ENCODE data around the gene ENAM. TPM values are rescaled to one million over a fixed set of nuclear protein-coding genes. Genes with fewer than 3 reads are reported as not detected.

ENAM gene
- 0.32 TPM for total RNA-seq
- 0.16 TPM for polyA plus RNA-seq

DNA sequence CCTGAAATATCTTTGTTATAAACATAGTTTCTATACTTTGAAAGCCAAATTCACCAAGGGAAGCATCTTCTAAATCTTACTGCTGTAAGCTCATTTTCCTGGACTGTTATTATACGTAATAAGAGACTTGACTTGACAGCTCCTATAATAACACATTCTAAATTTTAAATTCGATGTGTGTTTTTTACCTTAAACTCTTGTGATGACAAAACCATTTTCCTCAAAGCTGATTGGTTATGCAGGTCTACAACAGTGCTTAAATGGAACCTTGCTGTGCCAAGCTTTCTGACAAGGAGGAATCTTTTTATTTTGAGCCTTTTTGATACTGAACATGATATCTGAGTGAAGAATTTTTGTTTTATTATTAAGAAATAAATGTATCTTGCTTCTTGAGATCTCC is at the start of gene ENAM:
TSS of gene ENAM (plus strand) at position 301 of the 400 bp plus-strand sequence. CDS start 757 bp downstream, outside the sequence.
- H3K4me1 ChIP-seq (ENCODE audit: insufficient read depth): no peaks in the 10 kb centered on the region

GRCh38 chr4:70581980-70582379 is 46.6 kb upstream of the ENAM start:
- WGBS: 71% methylated on average over 2 of the region's 2 CpGs
- no peaks in the 10 kb centered on the region for H3K36me3 ChIP-seq (ENCODE audit: insufficient read depth)
- no peaks in the 10 kb centered on the region for H3K4me1 ChIP-seq (ENCODE audit: insufficient read depth)
- DNase-seq (ENCODE audit: extremely low spot score): no peak
- H3K27ac ChIP-seq (ENCODE audit: low read depth): no peak overlapping the region
- no peak overlapping the region for H3K4me3 ChIP-seq (ENCODE audit: low read depth, low read length)

More for the DNA sequence above, at the start of gene ENAM:
- 90% methylated on average over 2 of the region's 2 CpGs for WGBS
- Histone ChIP-seq H3K36me3 (ENCODE audit: insufficient read depth) (no peaks in the 10 kb centered on the region), H3K27ac (ENCODE audit: low read depth) (no peak within 1 kb of the TSS), H3K4me3 (ENCODE audit: low read depth, low read length) (no peak within 1 kb of the TSS)
- no peak for DNase-seq (ENCODE audit: extremely low spot score)

DNA sequence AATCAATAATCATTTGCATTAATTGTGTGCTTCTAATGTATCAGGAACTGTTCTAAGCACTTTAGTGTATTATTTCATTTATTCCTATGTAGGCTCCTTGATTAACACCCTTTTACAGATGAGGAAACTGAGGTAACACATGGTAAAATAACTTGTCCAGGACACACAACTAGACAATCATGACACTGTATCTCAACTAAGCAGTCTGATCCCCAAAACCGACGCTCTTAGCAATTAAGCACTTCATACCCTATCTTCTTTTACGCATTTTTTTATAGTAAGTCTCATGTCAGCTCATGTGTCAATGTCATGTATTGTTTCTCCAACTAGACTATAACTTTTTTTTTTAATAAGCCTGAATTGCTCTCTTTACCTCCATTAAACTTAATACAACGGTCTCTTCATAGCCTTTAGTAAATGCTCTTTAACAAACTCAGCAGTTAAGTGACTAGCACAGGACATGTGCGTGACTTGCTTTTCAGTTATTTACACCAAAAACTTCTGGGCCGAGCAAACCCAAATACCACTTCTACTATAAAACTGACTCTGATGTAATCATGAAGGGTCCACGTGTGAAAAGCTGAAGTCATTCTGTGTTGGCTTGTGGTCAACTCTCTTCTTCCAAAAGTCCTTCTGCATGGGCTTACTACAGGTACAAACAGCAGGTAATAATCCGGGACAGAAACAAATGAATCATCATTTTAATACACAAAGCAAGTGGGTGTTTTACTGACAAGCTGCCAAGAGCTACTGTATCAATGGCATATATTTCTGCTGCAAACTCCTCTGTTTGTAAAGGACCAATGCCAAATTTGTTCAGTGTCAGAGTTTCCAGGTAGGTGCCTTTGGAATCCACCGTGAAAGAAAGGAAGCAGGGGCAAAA is 44.4 kb upstream of the ENAM start:
- H3K4me3 ChIP-seq (ENCODE audit: low read depth, low read length): no peak overlapping the region
- DNase-seq (ENCODE audit: extremely low spot score): no peak

GRCh38 chr4:70586841-70587240 is 41.7 kb upstream of the ENAM start:
- Histone ChIP-seq H3K4me3 (ENCODE audit: low read depth, low read length) (no peak overlapping the region), H3K36me3 (ENCODE audit: insufficient read depth) (no peaks in the 10 kb centered on the region), H3K27ac (ENCODE audit: low read depth) (no peak overlapping the region), H3K4me1 (ENCODE audit: insufficient read depth) (no peaks in the 10 kb centered on the region)
- 81% methylated on average over 2 of the region's 2 CpGs for WGBS
- DNase-seq (ENCODE audit: extremely low spot score): no peak

More for the DNA sequence above, 44.4 kb upstream of the ENAM start:
- Histone ChIP-seq H3K4me1 (ENCODE audit: insufficient read depth) (no peaks in the 10 kb centered on the region), H3K27ac (ENCODE audit: low read depth) (no peak overlapping the region), H3K36me3 (ENCODE audit: insufficient read depth) (no peaks in the 10 kb centered on the region)
- WGBS: 58% methylated on average over 9 of the region's 9 CpGs

- DNase-seq (ENCODE audit: extremely low spot score): no peak
- Histone ChIP-seq H3K27ac (ENCODE audit: low read depth) (no peak overlapping the region), H3K4me3 (ENCODE audit: low read depth, low read length) (no peak overlapping the region)
These were observed 38.8 kb upstream of the ENAM start for GRCh38 chr4:70589785-70590184.

DNA sequence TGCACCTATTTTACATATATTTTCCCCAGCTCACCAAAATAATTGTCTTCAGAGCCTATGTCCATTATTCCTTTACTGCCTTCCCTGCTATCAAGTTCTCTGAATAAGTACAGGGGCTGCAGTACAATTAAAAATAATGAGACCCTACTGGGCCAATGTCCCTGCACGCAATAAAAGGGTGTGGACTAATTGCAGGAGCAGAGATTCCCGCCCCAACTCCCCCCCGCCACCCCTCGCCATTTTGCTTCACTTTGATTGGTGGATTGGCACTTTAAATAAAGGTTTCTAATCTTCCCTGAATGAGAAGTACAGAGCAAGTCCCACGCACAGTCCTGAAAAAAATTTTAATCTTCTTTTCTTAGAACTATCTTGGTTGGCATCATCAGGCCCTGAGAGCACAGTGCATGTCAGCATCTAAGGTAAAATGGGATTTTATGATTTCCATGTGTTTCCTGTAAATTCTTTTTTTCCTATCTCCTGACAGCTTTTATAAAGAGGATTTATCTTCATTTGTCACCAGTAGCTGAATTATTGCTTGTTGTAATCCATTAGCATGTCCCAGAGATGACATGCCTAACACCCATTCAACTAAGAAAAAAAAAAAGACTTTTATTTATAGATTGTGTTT is 36.5 kb upstream of the ENAM start, which contains the start of gene AMBN:
TSS of gene AMBN (plus strand) at position 302 of the 628 bp plus-strand sequence. CDS start at position 405, 103 bp downstream.
- no peak for DNase-seq (ENCODE audit: extremely low spot score)
- WGBS: 46% methylated on average over 5 of the region's 5 CpGs
- Histone ChIP-seq H3K36me3 (ENCODE audit: insufficient read depth) (no peaks in the 10 kb centered on the region), H3K4me3 (ENCODE audit: low read depth, low read length) (no peak within 1 kb of the TSS), H3K4me1 (ENCODE audit: insufficient read depth) (no peaks in the 10 kb centered on the region), H3K27ac (ENCODE audit: low read depth) (peak within 1 kb of the TSS; percentile 2)

More at GRCh38 chr4:70589785-70590184, 38.8 kb upstream of the ENAM start:
- Histone ChIP-seq H3K4me1 (ENCODE audit: insufficient read depth) (no peaks in the 10 kb centered on the region), H3K36me3 (ENCODE audit: insufficient read depth) (no peaks in the 10 kb centered on the region)

- Histone ChIP-seq H3K4me3 (ENCODE audit: low read depth, low read length) (no peak overlapping the region), H3K4me1 (ENCODE audit: insufficient read depth) (no peaks in the 10 kb centered on the region), H3K27ac (ENCODE audit: low read depth) (no peak overlapping the region), H3K36me3 (ENCODE audit: insufficient read depth) (no peaks in the 10 kb centered on the region)
- no peak for DNase-seq (ENCODE audit: extremely low spot score)
These were observed 34.3 kb upstream of the ENAM start for GRCh38 chr4:70594196-70594595.

DNA sequence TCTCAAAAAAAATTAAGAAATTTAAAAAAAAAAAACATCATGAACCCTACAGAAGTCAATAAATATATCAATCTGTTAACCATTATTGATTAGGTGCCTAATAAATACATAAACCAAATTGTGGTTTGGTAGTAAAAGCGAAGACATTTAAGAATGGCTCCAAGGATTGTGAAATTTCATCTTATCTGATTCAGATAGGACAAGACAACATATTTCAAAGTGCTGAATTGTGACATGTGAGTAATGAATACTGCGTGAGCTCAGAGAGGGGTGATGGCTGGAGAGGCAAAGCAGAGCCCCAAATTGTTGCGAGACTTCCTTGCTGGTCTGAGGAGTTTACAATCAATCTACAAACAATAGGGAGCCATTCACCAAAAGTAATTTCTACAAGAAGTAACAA is 28.2 kb upstream of the ENAM start:
- WGBS: 73% methylated on average over 3 of the region's 3 CpGs
- H3K27ac ChIP-seq (ENCODE audit: low read depth): no peak overlapping the region
- H3K36me3 ChIP-seq (ENCODE audit: insufficient read depth): no peaks in the 10 kb centered on the region
- no peaks in the 10 kb centered on the region for H3K4me1 ChIP-seq (ENCODE audit: insufficient read depth)
- DNase-seq (ENCODE audit: extremely low spot score): no peak
- no peak overlapping the region for H3K4me3 ChIP-seq (ENCODE audit: low read depth, low read length)

DNA sequence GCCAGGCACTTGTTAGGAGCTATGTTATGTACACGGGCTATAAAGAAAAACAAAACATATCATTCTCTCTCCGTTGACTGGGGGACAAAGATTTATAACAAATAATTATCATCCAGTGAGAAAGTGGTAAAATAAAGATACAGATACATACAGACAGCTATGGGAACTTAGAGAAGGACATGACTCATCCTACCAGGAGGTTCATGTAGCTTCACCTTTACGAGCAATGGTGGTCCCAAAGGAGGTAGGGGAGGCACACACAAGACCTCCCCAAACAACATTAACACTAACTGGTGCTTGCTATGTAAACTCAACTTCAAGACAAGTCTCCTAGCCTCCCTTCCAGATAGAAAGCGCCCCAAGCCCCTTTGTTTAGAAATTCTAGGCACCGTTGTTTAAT is 27.6 kb upstream of the ENAM start:
- Histone ChIP-seq H3K27ac (ENCODE audit: low read depth) (no peak overlapping the region), H3K36me3 (ENCODE audit: insufficient read depth) (no peaks in the 10 kb centered on the region), H3K4me3 (ENCODE audit: low read depth, low read length) (no peak overlapping the region), H3K4me1 (ENCODE audit: insufficient read depth) (no peaks in the 10 kb centered on the region)
- no peak for DNase-seq (ENCODE audit: extremely low spot score)
- WGBS: 55% methylated on average over 5 of the region's 5 CpGs

GRCh38 chr4:70601422-70602039 is 27.0 kb upstream of the ENAM start:
- WGBS: 31% methylated on average over 5 of the region's 5 CpGs
- Histone ChIP-seq H3K27ac (ENCODE audit: low read depth) (no peak overlapping the region), H3K4me1 (ENCODE audit: insufficient read depth) (no peaks in the 10 kb centered on the region), H3K36me3 (ENCODE audit: insufficient read depth) (no peaks in the 10 kb centered on the region), H3K4me3 (ENCODE audit: low read depth, low read length) (no peak overlapping the region)
- DNase-seq (ENCODE audit: extremely low spot score): no peak

DNA sequence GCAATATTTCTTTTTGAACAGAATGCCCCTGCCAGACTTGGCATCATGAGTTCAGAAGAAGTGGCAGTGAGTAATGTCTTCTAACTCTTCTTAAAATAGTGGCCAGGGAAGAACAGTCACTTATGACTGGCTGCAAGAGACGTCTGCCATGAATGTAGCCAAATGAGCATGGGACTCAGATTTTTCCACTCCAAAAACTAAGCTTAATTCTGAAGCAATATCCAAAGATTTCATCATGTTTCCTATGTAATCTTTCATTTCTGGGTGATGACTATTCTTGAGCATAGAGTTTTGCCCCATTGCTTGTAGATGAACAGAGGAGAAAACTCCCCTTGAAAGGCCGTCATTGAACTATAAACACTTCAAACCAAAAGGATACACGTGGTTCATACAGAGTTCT is 24.7 kb upstream of the ENAM start:
- WGBS: 30% methylated on average over 3 of the region's 3 CpGs
- Histone ChIP-seq H3K4me3 (ENCODE audit: low read depth, low read length) (no peak overlapping the region), H3K36me3 (ENCODE audit: insufficient read depth) (no peaks in the 10 kb centered on the region), H3K27ac (ENCODE audit: low read depth) (no peak overlapping the region), H3K4me1 (ENCODE audit: insufficient read depth) (no peaks in the 10 kb centered on the region)
- DNase-seq (ENCODE audit: extremely low spot score): no peak

DNA sequence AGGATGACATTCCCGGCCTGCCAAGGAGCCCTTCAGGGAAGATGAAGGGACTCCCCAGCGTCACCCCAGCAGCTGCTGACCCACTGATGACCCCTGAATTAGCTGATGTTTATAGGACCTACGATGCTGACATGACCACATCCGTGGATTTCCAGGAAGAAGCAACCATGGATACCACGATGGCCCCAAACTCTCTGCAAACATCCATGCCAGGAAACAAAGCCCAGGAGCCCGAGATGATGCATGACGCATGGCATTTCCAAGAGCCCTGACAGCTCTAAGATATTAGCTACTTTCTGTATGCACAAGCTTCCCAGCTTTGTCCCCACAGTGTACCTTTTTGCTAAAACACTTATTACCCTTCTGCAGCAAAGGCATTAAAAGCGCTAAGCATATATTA is 22.1 kb upstream of the ENAM start:
- Histone ChIP-seq H3K36me3 (ENCODE audit: insufficient read depth) (no peaks in the 10 kb centered on the region), H3K27ac (ENCODE audit: low read depth) (no peak overlapping the region), H3K4me3 (ENCODE audit: low read depth, low read length) (no peak overlapping the region), H3K4me1 (ENCODE audit: insufficient read depth) (no peaks in the 10 kb centered on the region)
- WGBS: 72% methylated on average over 8 of the region's 8 CpGs
- DNase-seq (ENCODE audit: extremely low spot score): no peak

- no peaks in the 10 kb centered on the region for H3K4me1 ChIP-seq (ENCODE audit: insufficient read depth)
- 94% methylated on average over 3 of the region's 3 CpGs for WGBS
- H3K27ac ChIP-seq (ENCODE audit: low read depth): no peak overlapping the region
- no peaks in the 10 kb centered on the region for H3K36me3 ChIP-seq (ENCODE audit: insufficient read depth)
- DNase-seq (ENCODE audit: extremely low spot score): no peak
- no peak overlapping the region for H3K4me3 ChIP-seq (ENCODE audit: low read depth, low read length)
These were observed 21.1 kb upstream of the ENAM start for GRCh38 chr4:70607334-70607853.
